ENCODE measurements around the gene HS3ST1. TPM values are rescaled to one million over a fixed set of nuclear protein-coding genes. Genes with fewer than 3 reads are reported as not detected.

The HS3ST1 gene
- total and polyA plus RNA-seq, 7 donors = 0.60 to 3.7 (median 1.6) TPM

DNA sequence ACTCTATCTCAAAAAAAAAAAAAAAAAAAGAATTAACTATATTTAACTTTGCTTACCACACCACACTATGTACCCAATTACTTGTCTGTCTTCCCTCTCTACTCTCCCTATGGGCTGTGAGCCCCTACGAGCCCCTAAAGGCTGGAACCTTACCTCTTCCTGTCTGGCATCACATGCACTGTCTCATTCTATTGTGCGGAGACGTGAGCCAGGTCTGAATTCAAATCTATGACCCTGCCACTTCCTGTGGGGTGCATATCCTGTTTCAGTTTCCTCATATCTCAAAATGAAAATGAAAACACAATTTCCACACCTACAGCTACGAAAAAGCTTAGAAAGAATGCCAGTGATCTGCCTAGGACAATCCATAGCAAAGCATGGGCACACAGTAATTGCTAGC lies 42.9 kb upstream of the HS3ST1 start:
- Histone ChIP-seq H3K27ac (peak overlapping the region in 1 of 4 donors; percentile 10), H3K36me3 (no peaks in the 10 kb centered on the region), H3K4me3 (no peak overlapping the region), H3K9me3 (no peaks in the 10 kb centered on the region), H3K4me1 (no peaks in the 10 kb centered on the region), H3K27me3 (no peaks in the 10 kb centered on the region)
- peak; percentile 68 for DNase-seq
- WGBS, 2 donors = 27 to 66% methylated on average over 4 of the region's 4 CpGs
- no peak for TF ChIP-seq POLR2AphosphoS5 (IDR thresholded peaks at IDR 0.05)
- no peak for TF ChIP-seq POLR2A (IDR thresholded peaks at IDR 0.05)
- TF ChIP-seq, protein P1, sequence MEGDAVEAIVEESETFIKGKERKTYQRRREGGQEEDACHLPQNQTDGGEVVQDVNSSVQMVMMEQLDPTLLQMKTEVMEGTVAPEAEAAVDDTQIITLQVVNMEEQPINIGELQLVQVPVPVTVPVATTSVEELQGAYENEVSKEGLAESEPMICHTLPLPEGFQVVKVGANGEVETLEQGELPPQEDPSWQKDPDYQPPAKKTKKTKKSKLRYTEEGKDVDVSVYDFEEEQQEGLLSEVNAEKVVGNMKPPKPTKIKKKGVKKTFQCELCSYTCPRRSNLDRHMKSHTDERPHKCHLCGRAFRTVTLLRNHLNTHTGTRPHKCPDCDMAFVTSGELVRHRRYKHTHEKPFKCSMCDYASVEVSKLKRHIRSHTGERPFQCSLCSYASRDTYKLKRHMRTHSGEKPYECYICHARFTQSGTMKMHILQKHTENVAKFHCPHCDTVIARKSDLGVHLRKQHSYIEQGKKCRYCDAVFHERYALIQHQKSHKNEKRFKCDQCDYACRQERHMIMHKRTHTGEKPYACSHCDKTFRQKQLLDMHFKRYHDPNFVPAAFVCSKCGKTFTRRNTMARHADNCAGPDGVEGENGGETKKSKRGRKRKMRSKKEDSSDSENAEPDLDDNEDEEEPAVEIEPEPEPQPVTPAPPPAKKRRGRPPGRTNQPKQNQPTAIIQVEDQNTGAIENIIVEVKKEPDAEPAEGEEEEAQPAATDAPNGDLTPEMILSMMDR (IDR thresholded peaks at IDR 0.05) = no peak
- no peak for TF ChIP-seq EP300 (IDR thresholded peaks at IDR 0.05)
- intact Hi-C loops (cut with DNase I) = no loop called here

DNA sequence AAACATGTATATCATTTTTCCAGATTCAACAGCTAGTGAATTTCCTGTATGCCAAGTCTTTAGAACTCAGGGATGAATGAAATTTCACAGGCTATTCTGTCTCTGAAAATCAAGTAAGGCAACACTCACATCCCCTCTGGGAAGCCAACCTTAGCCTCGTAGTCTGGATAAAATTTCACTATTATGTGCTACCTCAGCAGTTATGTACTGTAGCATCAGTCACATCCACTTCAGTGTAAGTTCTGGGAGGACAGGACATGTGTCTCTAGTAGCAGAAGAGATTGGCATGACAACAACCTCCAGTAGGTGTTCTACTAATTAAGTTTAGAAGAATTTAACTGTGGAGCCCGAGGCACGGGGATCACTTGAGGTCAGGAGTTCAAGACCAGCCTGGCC lies 42.4 kb upstream of the HS3ST1 start:
- WGBS, 2 donors = 89 to 92% methylated on average over 3 of the region's 3 CpGs
- intact Hi-C loops (cut with DNase I) = no loop called here

GRCh38 chr4:11470438-11471045 lies 41.8 kb upstream of the HS3ST1 start:
- no peaks in the 10 kb centered on the region for H3K27me3 ChIP-seq
- H3K27ac ChIP-seq = no peak overlapping the region
- no peaks in the 10 kb centered on the region for H3K4me1 ChIP-seq
- no peak for DNase-seq
- no peak overlapping the region for H3K4me3 ChIP-seq
- intact Hi-C loops (cut with DNase I) = no loop called here
- TF ChIP-seq POLR2A (IDR thresholded peaks at IDR 0.05) (no peak), EP300 (IDR thresholded peaks at IDR 0.05) (no peak)
- H3K9me3 ChIP-seq = no peaks in the 10 kb centered on the region
- no peaks in the 10 kb centered on the region for H3K36me3 ChIP-seq
- 53 to 79% methylated on average over 4 of the region's 4 CpGs for WGBS, 2 donors

More for the DNA sequence above, 42.4 kb upstream of the HS3ST1 start:
- TF ChIP-seq EP300 (IDR thresholded peaks at IDR 0.05) = no peak
- TF ChIP-seq, protein P1 (IDR thresholded peaks at IDR 0.05) = no peak
- TF ChIP-seq POLR2A (IDR thresholded peaks at IDR 0.05) = no peak
- TF ChIP-seq POLR2AphosphoS5 (IDR thresholded peaks at IDR 0.05) = no peak
- no peaks in the 10 kb centered on the region for H3K27me3 ChIP-seq
- H3K27ac ChIP-seq = no peak overlapping the region
- no peaks in the 10 kb centered on the region for H3K4me1 ChIP-seq
- no peaks in the 10 kb centered on the region for H3K9me3 ChIP-seq
- DNase-seq = no peak
- H3K36me3 ChIP-seq = no peaks in the 10 kb centered on the region
- no peak overlapping the region for H3K4me3 ChIP-seq

DNA sequence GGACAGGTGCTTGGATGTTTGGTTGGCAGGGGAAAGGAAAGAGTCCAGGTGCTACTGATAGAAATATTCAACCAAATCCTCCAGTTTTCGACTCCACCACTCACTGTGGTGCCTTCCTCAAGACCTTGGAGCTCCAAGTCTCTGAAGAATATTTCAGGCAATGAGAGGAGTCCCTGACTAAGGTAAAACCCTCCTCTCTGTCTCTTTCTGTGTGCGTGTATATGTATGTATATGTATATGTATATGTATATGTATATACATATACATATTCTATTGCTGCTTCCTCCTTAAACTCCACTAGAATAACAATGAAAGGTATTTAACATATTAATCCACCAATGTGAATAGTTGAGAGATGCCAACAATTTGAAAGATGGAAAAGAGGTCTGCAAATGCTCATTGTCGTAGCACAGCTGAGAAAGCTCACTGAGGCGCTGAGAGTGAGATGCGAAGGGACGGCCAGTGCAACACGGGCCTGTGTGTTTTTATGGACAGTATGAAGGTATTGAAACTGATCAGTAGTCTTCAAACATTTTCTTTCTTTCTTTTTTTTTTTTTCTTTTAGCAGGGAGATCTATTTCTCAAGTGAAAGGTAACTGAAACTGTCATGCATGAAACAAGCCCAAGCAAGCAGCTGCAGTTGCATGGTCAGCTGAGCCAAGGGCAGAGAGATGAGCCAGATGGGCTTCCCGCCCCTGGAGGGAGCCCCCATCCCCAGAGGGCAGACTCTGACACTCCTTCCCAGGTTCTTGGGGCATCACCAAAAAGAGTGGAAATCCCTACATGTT lies 41.1 kb upstream of the HS3ST1 start:
- Histone ChIP-seq H3K27ac (no peak overlapping the region), H3K4me3 (no peak overlapping the region), H3K4me1 (no peaks in the 10 kb centered on the region), H3K36me3 (no peaks in the 10 kb centered on the region), H3K9me3 (no peaks in the 10 kb centered on the region), H3K27me3 (no peaks in the 10 kb centered on the region)
- DNase-seq = no peak
- intact Hi-C loops (cut with DNase I) = no loop called here
- 80 to 93% methylated on average over 8 of the region's 8 CpGs for WGBS, 2 donors
- TF ChIP-seq, protein P1 (IDR thresholded peaks at IDR 0.05) = no peak
- TF ChIP-seq POLR2AphosphoS5 (IDR thresholded peaks at IDR 0.05) = no peak
- no peak for TF ChIP-seq POLR2A (IDR thresholded peaks at IDR 0.05)
- no peak for TF ChIP-seq EP300 (IDR thresholded peaks at IDR 0.05)

DNA sequence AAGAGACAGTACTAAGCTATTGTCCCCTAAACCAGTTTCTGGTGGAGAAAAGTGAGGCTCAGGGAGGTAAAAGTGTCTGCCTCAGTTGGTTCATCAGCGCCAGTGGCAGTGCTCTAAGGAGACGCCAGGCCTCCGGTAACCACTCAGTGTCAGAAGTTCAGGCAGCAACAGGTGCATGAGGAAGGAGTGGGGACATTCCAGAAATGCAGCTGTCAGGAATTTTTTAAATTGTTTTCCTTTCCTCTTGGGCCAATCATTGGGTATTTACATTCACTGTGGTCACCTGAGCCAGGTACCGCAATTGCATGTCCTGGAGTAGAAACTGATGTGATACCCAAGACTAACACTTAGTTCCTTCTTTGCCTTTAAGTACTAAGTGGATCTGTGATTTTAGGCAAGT lies 40.2 kb upstream of the HS3ST1 start:
- Histone ChIP-seq H3K27me3 (no peaks in the 10 kb centered on the region), H3K4me1 (no peaks in the 10 kb centered on the region), H3K9me3 (no peaks in the 10 kb centered on the region), H3K4me3 (no peak overlapping the region), H3K36me3 (no peaks in the 10 kb centered on the region), H3K27ac (no peak overlapping the region)
- WGBS, 2 donors = 44 to 71% methylated on average over 4 of the region's 4 CpGs
- no peak for DNase-seq
- TF ChIP-seq, protein P1 (IDR thresholded peaks at IDR 0.05) = no peak
- TF ChIP-seq POLR2A (IDR thresholded peaks at IDR 0.05) = no peak
- TF ChIP-seq EP300 (IDR thresholded peaks at IDR 0.05) = no peak
- no peak for TF ChIP-seq POLR2AphosphoS5 (IDR thresholded peaks at IDR 0.05)
- intact Hi-C loops (cut with DNase I) = no loop called here

Measured in sigmoid colon (tissue), 7 donors.